Measurements from ENCODE around the gene GRIK4.

DNA sequence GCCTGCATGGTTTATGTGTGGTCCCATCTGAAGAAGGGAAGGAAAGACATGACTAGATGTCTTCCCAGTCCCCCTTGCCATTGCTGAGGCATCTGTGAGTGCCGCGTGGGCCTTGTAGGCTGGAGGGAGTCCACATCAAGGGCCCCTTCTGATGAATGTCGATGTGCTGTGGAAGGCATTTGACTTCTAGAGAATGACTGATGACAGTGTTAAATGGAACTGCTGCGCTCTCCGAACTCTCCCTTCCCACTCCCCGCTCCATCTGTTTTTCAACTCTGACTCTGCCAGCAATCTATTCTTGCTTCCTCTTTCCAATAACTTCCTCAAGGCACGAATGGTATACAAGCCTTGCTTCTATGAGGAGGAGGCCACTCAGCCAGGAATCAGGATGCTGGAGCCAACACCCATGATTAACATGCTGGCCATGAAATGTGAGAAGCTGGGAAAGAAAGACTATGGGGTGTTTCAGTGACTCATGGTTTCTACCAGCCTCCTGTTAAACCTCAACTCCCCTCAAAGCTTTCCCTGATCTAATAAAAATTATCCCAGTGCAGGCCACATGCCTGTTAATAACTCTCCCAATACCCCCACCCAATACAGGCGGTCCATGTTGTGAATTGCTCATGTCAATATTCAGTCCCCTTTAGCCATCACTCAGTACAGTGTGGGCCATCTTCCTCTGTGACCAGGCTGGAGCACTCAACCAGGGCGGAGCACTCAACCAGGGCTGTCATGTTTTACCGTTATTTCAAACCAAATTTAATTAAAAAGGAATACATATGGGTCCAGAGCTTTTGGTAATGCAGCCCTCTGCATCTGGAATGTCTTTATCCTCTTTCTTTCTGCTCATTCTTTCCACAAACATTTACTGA is 466.0 kb downstream of the GRIK4 start:
- TF ChIP-seq, protein P1, sequence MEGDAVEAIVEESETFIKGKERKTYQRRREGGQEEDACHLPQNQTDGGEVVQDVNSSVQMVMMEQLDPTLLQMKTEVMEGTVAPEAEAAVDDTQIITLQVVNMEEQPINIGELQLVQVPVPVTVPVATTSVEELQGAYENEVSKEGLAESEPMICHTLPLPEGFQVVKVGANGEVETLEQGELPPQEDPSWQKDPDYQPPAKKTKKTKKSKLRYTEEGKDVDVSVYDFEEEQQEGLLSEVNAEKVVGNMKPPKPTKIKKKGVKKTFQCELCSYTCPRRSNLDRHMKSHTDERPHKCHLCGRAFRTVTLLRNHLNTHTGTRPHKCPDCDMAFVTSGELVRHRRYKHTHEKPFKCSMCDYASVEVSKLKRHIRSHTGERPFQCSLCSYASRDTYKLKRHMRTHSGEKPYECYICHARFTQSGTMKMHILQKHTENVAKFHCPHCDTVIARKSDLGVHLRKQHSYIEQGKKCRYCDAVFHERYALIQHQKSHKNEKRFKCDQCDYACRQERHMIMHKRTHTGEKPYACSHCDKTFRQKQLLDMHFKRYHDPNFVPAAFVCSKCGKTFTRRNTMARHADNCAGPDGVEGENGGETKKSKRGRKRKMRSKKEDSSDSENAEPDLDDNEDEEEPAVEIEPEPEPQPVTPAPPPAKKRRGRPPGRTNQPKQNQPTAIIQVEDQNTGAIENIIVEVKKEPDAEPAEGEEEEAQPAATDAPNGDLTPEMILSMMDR (conservative IDR thresholded peaks at IDR 0.05) = no peak
- TF ChIP-seq EZH2 (IDR thresholded peaks at IDR 0.05; ENCODE audit: low read depth) = no peak
